Suprapubic skin (tissue), 2 donors: ENCODE results near the gene RYR1.

Experiments
- EP300 ChIP-seq: sonication (generic); formaldehyde crosslinking; IDR thresholded peaks from one replicate; pipeline ENCODE4 v1.6.1; 2017; ENCODE audit warnings: antibody characterized with exemption
- POLR2A ChIP-seq, 2 donors: fragments of 450-650 bp; IDR thresholded peaks; one replicate each; pipeline ENCODE4 v1.6.1; 2017; ENCODE audit warnings: antibody characterized with exemption in 2 of 2, mild to moderate bottlenecking in 2 of 2, moderate library complexity in 2 of 2

DNA sequence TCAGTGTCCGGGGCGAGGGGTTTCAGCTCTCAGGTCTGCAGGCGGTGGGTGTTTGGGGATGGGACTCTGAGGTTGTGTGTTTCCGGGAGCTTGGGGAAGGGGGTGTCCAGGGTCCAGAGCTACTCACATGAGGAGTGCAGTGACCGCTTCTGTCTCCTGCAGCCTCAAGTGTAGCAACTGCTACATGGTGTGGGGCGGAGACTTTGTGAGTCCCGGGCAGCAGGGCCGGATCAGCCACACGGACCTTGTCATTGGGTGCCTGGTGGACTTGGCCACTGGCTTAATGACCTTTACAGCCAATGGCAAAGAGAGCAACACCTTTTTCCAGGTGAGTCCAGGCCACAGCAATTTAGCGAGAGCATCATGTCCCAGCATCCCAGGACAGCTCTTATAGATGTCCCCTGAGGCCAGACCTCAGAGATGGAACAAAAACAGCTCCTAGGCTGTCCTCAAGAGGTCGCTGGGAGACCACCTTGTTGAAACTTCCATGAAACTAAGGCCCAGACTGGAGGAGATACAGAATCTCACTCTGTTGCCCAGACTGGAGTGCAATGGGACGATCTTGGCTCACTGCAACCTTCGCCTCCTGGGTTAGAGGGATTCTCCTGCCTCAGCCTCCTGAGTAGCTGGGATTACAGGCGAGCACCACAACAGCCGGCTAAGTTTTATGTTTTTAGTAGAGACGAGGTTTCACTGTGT, 44.9 kb downstream of the RYR1 start:
- TF ChIP-seq EP300, result no peak
- no peak for TF ChIP-seq POLR2A (IDR thresholded peaks at IDR 0.05)
